HG02884 (cell line): Measurements from ENCODE around the gene COL19A1.

ENCODE experiments used
- ATAC-seq: cut with Tn5 transposase; IDR thresholded peaks from one replicate; pipeline ENCODE4 v1.9.1; 2021; ENCODE audit warnings: mild to moderate bottlenecking, moderate library complexity; ENCODE audit not compliant: unreplicated experiment

The COL19A1 gene

DNA sequence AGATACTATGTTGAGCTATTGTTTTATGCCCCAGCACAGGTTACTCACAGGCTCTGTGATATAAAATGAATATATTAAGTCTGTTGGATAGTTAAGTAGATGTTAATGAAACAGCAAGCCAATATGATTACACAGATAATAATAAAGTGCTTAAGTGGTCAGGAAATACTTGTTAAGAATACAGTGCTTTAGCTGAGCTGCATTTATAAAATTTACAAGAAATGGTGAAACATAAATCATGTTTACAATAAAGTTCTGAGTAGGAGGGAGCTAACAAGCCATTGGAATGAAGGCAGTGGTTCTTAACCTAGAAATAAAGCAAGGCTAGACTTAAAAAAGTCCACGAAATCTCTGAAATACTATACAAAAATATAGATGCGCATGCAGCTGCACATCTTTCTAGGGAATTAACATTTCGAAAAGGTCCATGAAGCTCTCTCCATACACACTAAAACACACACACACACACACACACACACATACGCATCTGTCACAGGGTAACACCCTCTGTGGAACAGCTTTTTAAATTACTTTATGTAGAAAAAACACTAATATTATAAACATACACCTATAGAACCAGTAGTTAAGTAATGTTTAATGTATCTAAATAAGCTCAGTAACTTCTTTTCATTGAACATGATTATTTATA is 349.2 kb downstream of the COL19A1 start:
- ATAC-seq, result no peak

DNA sequence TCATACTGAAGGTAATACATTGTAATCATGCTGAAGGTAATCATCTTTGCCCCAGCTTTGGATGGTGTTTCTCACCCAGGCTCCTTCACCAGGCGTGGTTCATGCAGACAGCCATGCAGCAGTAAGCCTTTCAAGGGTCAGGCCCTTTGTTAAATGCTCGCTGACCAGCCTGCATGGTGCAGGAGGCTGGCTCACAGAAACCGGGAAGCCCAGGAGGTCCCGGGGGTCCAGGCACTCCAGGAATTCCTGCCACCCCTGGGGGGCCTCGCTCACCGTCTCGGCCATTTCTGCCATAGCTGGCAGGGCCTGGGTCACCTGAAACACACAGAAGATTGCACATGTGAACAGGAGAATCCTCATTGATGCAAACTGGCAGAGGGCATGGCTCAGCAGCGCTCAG is 350.4 kb downstream of the COL19A1 start:
- no peak for ATAC-seq

GRCh38 chr6:70219943-70220613 is 353.7 kb downstream of the COL19A1 start:
- ATAC-seq, result no peak

DNA sequence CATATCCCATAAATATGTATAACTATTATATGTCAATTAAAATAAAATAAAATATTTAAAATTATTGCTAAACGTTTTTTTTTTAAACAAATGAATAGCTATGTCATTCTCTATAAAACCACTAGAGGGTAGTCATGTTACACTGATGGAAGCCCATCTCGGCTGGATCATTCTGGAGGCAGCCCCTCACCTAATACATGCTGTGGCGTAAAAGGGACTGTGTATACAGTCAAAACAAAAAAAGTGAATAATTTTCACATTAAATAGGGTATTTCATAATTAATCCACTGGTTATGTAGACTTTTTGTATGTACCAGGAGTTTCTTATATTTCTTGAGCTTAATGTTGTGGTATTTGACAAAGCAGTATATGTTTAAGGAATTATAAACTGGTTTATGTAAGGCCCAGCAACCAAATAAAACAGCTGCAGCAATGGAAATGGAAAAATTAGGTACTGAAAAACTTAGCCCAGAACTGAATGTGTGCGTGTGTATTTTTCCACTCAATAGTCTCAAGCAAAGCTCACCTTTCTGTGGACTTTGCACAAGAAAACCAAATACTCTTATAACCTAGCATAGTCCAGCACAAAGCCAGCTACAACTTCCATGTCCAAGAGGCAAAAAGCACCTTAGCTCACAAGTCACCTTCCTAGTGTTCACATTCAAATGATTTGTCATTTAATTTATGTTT is 354.8 kb downstream of the COL19A1 start:
- no peak for ATAC-seq

GRCh38 chr6:70221715-70222438 is 355.5 kb downstream of the COL19A1 start:
- no peak for ATAC-seq

- ATAC-seq, result no peak
These were observed 356.0 kb downstream of the COL19A1 start for GRCh38 chr6:70222439-70222749.

DNA sequence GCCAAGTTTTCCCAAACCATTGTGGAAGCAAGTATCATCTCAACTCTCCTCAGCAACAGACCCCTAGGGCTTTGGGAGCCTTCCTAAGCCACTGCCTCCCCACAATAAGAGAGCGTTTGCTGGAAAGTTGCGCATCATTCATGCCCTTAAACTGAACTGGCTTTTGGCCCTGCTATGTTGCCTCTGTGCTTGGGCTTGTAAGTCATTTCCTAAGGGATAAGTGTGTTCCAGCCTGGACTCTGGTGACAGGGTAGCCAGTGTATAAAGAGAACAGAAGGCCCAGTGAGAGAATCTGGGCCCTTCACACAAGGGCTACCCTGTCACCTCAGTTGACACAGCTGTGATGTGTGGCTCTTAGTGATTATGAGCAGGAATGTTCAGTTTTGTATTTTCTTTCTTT is 358.7 kb downstream of the COL19A1 start:
- ATAC-seq, result no peak

DNA sequence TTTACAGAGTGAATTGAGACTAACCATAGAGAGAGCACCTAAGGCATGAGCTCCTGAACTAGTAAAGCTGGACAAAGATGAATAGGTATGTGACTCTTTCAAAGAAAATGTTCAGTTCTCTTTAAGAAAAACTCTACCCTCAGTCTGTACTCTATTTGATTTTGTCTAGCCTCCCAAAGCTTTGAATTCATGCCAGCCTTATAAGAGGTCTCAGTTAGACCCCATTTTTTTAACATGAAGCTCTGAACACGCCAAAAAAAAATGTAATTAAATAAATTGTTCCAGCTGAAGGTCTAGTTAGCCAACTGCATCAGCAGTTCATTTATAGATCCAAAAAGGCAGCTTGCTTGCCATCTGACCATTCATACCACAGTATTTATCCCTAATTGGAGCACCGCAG is 365.0 kb downstream of the COL19A1 start:
- ATAC-seq, result no peak

- no peak for ATAC-seq
These were observed 368.3 kb downstream of the COL19A1 start for GRCh38 chr6:70234561-70235236.

DNA sequence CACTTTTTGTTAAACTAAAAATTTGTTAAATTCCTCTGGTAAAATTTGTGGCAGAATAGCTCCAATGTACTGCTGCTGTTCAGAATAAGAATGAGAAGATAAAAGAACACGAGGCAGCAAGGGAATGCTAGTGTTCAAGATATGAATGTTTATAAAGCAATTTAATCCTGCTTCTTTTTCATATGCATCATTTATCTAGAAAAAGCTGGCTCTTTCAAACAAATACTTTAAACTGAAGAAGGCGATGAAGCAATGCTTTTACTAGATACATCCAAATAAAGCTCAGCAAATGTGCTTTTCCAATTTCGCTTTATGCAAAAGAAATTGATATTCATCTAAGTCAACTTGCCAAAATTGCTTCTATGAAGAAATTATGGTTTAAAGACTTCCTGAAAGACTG is 370.0 kb downstream of the COL19A1 start:
- no peak for ATAC-seq

- ATAC-seq, result no peak
These were observed 374.7 kb downstream of the COL19A1 start for GRCh38 chr6:70241031-70241430.

GRCh38 chr6:70241991-70242420 is 375.6 kb downstream of the COL19A1 start:
- ATAC-seq, result no peak

- ATAC-seq, result no peak
These were observed 379.8 kb downstream of the COL19A1 start for GRCh38 chr6:70246118-70246517.

DNA sequence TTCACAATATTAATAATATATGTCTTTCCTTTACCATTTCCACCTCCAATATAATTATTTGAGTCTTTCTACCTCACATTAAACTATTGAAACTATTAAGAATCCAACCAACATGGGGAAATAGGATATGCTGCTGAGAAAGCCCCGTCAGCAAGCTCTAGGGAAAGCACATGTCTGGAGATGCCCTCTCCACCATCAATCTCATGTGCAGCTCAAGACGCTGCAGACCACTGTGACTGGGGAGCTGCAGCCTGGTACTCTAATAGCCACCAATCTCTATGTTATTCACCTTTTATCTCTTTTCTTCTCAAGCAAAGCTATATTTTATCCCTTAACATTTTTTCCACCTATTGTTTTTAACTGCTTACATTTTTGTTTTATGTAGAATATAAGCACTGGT is 386.2 kb downstream of the COL19A1 start:
- ATAC-seq, result no peak

DNA sequence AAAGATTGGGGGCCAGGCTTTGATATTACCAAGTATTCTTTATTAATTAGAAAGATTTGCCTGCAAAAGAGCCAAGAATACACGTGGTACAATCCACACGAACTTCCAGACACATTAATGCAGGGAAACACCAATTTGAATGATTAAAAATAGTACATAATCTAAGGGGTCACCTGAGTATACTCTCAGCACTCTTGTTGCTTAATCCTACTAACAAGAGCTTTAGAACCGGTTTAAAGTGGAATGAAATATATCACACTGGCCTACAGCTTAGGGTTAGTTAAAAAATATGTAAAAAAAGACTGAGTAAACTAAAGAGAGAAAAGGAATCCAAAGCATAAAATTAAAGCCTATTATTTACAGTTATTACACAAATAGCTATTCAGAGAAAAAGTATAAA is 387.6 kb downstream of the COL19A1 start:
- ATAC-seq, result no peak

GRCh38 chr6:70254784-70255183 is 388.4 kb downstream of the COL19A1 start:
- no peak for ATAC-seq

GRCh38 chr6:70257768-70258273 is 391.5 kb downstream of the COL19A1 start:
- no peak for ATAC-seq

- no peak for ATAC-seq
These were observed 392.1 kb downstream of the COL19A1 start for GRCh38 chr6:70258483-70258882.
